SK-N-MC (cell line): ENCODE results near the gene IGF2R.

ENCODE experiments used
- EZH2 ChIP-seq: fragments of 200-600 bp; sonication (generic); IDR thresholded peaks from one replicate; pipeline ENCODE4 v1.6.1; 2017; ENCODE audit warnings: antibody characterized with exemption
- POLR2AphosphoS5 ChIP-seq: IDR thresholded peaks from 2 replicates; pipeline ENCODE4 v1.6.1; 2012; ENCODE audit warnings: mild to moderate bottlenecking, low read depth, low read length, borderline replicate concordance

DNA sequence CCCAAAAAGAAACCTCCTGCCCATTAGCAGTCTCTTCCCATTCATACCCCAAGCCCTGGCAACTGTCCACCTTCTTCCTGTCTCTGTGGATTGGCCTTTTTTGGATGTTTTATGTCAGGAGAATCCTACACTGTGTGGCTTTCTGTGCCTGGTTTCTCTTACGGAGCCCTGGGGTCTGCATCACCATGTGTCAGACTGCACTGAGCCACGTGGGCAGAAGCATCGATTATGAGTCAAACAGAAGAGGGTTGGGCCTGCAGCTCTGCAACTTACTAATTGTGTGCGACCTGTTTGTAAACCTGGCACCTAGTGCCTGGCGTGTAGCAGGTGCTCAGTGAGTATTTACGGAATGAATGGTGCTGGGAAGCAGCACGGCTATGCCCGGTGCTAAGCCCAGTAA is 62.6 kb downstream of the IGF2R start:
- TF ChIP-seq POLR2AphosphoS5 (no peak), EZH2 (no peak)
